Measurements from ENCODE around the gene SCD5.

The SCD5 gene

DNA sequence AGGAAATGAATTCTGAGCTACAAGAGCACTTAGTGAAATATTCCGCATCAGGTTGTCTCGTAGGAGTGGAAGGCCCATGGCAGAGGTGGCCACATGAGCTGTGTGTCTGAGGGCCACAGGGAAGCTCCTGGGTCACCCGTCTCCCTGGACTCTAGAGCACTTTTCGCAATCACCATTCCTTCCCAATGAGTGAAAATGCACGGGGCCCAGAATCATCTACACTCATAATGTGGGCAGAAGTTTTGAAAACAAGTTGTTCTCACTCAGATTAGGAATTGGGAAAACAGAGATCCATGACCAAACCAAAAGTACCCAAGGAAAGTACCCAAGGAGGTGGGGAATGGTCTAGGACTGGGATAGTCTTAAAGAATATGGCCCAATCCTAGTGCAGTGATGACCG, 94.4 kb downstream of the SCD5 start:
- no peak overlapping the region for H3K27ac ChIP-seq
- no peak overlapping the region for H3K4me3 ChIP-seq (IDR thresholded peaks at IDR 0.05; ENCODE audit: insufficient read depth, low read depth, low read length)
- H2AFZ ChIP-seq (ENCODE audit: low read depth): no peak overlapping the region
- H3K36me3 ChIP-seq (ENCODE audit: insufficient read depth): no peaks in the 10 kb centered on the region
- peaks cover 28% of the 10 kb centered on the region for H3K4me1 ChIP-seq (ENCODE audit: low read depth, poor library complexity, severe bottlenecking)
- H3K27me3 ChIP-seq (ENCODE audit: insufficient read depth, low read depth): no peaks in the 10 kb centered on the region
- no peak overlapping the region for H3K9ac ChIP-seq
- no peaks in the 10 kb centered on the region for H4K20me1 ChIP-seq (ENCODE audit: insufficient read depth)
- H3K79me2 ChIP-seq (ENCODE audit: insufficient read depth, low read depth): no peaks in the 10 kb centered on the region
- TF ChIP-seq, protein P1, sequence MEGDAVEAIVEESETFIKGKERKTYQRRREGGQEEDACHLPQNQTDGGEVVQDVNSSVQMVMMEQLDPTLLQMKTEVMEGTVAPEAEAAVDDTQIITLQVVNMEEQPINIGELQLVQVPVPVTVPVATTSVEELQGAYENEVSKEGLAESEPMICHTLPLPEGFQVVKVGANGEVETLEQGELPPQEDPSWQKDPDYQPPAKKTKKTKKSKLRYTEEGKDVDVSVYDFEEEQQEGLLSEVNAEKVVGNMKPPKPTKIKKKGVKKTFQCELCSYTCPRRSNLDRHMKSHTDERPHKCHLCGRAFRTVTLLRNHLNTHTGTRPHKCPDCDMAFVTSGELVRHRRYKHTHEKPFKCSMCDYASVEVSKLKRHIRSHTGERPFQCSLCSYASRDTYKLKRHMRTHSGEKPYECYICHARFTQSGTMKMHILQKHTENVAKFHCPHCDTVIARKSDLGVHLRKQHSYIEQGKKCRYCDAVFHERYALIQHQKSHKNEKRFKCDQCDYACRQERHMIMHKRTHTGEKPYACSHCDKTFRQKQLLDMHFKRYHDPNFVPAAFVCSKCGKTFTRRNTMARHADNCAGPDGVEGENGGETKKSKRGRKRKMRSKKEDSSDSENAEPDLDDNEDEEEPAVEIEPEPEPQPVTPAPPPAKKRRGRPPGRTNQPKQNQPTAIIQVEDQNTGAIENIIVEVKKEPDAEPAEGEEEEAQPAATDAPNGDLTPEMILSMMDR (conservative IDR thresholded peaks at IDR 0.05; ENCODE audit: low read depth, low read length): no peak
- H3K4me2 ChIP-seq: no peak overlapping the region

DNA sequence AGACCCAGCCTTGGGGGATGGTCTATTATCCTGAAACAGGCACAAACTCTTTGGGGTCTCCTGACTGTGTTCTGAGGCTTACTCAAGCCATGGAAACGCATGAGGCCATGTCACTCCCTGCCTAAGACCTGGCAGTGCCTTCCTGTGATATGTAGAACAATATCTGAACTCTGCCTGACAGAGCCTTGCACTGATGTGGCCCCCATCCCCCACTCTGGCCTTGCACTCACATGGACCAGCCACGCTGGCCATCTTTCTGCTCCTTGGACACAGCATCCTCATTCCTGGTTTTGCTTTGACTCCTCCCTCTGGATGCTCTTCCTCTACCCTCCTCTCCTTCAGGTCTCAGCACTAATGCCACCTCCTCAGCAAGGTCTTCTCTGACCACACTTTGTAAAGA, 100.2 kb downstream of the SCD5 start:
- Histone ChIP-seq H3K4me1 (ENCODE audit: low read depth, poor library complexity, severe bottlenecking) (no peaks in the 10 kb centered on the region), H3K36me3 (ENCODE audit: insufficient read depth) (no peaks in the 10 kb centered on the region), H3K4me3 (IDR thresholded peaks at IDR 0.05; ENCODE audit: insufficient read depth, low read depth, low read length) (no peak overlapping the region), H4K20me1 (ENCODE audit: insufficient read depth) (no peaks in the 10 kb centered on the region), H2AFZ (ENCODE audit: low read depth) (no peak overlapping the region), H3K4me2 (no peak overlapping the region), H3K79me2 (ENCODE audit: insufficient read depth, low read depth) (no peaks in the 10 kb centered on the region), H3K27ac (no peak overlapping the region), H3K9ac (no peak overlapping the region), H3K27me3 (ENCODE audit: insufficient read depth, low read depth) (no peaks in the 10 kb centered on the region)
- TF ChIP-seq, protein P1 (conservative IDR thresholded peaks at IDR 0.05; ENCODE audit: low read depth, low read length): no peak

DNA sequence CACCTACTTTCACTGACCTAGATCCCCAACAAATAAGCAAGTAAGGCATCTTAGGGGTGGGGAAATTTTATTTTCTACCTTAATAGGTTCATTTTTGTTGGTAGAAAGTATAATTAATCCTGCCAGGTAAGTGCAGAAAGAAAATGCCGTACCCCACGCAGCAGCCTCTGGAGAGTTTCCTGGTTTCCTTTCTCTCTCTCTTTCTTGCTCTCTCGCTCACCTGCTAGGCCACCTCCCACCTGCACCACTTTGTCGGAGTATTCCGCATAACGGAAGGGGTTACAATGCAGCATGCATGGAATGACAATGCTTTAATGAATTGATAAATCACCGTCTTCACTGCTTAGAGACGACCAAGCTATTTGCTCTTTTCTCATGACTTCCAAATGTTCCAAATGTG, 101.0 kb downstream of the SCD5 start:
- no peaks in the 10 kb centered on the region for H3K79me2 ChIP-seq (ENCODE audit: insufficient read depth, low read depth)
- H3K9ac ChIP-seq: no peak overlapping the region
- no peak overlapping the region for H2AFZ ChIP-seq (ENCODE audit: low read depth)
- no peaks in the 10 kb centered on the region for H3K27me3 ChIP-seq (ENCODE audit: insufficient read depth, low read depth)
- H3K4me3 ChIP-seq (IDR thresholded peaks at IDR 0.05; ENCODE audit: insufficient read depth, low read depth, low read length): no peak overlapping the region
- no peak overlapping the region for H3K27ac ChIP-seq
- no peaks in the 10 kb centered on the region for H4K20me1 ChIP-seq (ENCODE audit: insufficient read depth)
- TF ChIP-seq, protein P1 (conservative IDR thresholded peaks at IDR 0.05; ENCODE audit: low read depth, low read length): no peak
- no peak overlapping the region for H3K4me2 ChIP-seq
- H3K36me3 ChIP-seq (ENCODE audit: insufficient read depth): no peaks in the 10 kb centered on the region
- no peaks in the 10 kb centered on the region for H3K4me1 ChIP-seq (ENCODE audit: low read depth, poor library complexity, severe bottlenecking)

DNA sequence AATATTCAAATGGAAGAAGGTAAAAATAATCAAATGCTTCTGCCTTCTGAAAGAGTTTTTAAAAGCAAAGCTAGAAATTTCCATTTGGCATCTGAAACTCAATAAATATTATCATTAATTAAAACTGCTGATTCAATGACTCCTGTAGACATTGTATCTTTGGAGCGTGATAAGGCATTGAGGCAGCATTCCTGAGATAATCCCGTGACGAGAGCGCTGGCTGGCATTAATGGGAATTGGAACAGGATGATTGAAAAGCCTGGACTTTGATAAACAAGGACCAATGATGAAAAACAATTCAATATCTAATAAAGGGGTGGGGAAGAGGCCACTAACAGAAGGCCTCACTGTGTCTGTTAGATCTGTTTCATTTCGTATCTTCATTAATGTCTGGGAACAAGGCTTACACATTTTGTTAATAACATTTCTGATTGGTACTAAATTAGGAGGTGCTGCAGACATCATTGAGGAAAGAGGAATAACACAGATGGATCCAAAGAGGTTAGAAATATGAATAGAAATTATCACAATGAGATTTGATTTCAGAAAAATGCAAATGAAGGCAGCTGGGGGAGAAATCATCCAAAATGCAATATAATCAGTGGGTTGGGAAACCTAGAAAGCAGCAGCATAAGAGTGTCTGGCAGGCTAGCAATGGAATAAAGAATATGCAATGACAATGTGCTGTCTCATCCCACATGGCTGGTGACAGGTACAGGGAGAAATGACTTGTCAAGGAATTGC, 102.3 kb downstream of the SCD5 start:
- H3K79me2 ChIP-seq (ENCODE audit: insufficient read depth, low read depth): no peaks in the 10 kb centered on the region

More for the DNA sequence above, 102.3 kb downstream of the SCD5 start:
- no peak overlapping the region for H3K4me2 ChIP-seq
- H4K20me1 ChIP-seq (ENCODE audit: insufficient read depth): no peaks in the 10 kb centered on the region
- no peak overlapping the region for H3K27ac ChIP-seq
- H2AFZ ChIP-seq (ENCODE audit: low read depth): no peak overlapping the region
- H3K9ac ChIP-seq: no peak overlapping the region
- no peaks in the 10 kb centered on the region for H3K27me3 ChIP-seq (ENCODE audit: insufficient read depth, low read depth)
- TF ChIP-seq, protein P1 (conservative IDR thresholded peaks at IDR 0.05; ENCODE audit: low read depth, low read length): no peak
- H3K4me3 ChIP-seq (IDR thresholded peaks at IDR 0.05; ENCODE audit: insufficient read depth, low read depth, low read length): no peak overlapping the region
- H3K4me1 ChIP-seq (ENCODE audit: low read depth, poor library complexity, severe bottlenecking): no peaks in the 10 kb centered on the region
- no peaks in the 10 kb centered on the region for H3K36me3 ChIP-seq (ENCODE audit: insufficient read depth)
